ENCODE measurements around the gene TMEM218. TPM values are rescaled to one million over a fixed set of nuclear protein-coding genes. Genes with fewer than 3 reads are reported as not detected.

TMEM218 gene
- total RNA-seq, result 19.5 and 21.3 TPM in 2 replicates

GRCh38 chr11:125111343-125112207 lies at the start of gene TMEM218:
TSS of gene TMEM218 (minus strand) at chr11:125111626. CDS start at chr11:125102241, 9,385 bp downstream.

GRCh38 chr11:125062931-125063428 lies 48.4 kb downstream of the TMEM218 start, which contains the start of gene SLC37A2:
TSS of gene SLC37A2 (plus strand) at chr11:125063305. CDS start at chr11:125063368, 63 bp downstream.

Other genes with a start within 250 kb of the TMEM218 start
- gene ROBO3, start 246.2 kb downstream of the TMEM218 start, total RNA-seq, result 4.4 and 4.9 TPM in 2 replicates
- 0.26 and 1.1 TPM in 2 replicates for gene ROBO4, start 213.8 kb downstream of the TMEM218 start, total RNA-seq
- not detected in 2 replicates for gene HEPN1, start 192.4 kb downstream of the TMEM218 start, total RNA-seq
- not detected in 2 replicates for gene HEPACAM, start 175.6 kb downstream of the TMEM218 start, total RNA-seq
- gene CCDC15, start 157.4 kb downstream of the TMEM218 start, total RNA-seq, result 2.2 and 3.4 TPM in 2 replicates
- 0.22 and 0.52 TPM in 2 replicates for gene SLC37A2, start 48.3 kb downstream of the TMEM218 start, total RNA-seq
- gene PKNOX2, start 53.1 kb upstream of the TMEM218 start, total RNA-seq, result 4.4 and 4.6 TPM in 2 replicates